K562 (cell line): ENCODE measurements around the gene CBX8. TPM values are rescaled to one million over a fixed set of nuclear protein-coding genes. Genes with fewer than 3 reads are reported as not detected.

Experiments used
- BHLHE40 ChIP-seq: IDR thresholded peaks from 2 replicates; pipeline ENCODE4 v1.6.1; 2011; ENCODE audit warnings: low read length, improper control_type of control experiment
- POLR2G ChIP-seq: fragments of 200-400 bp; formaldehyde crosslinking; IDR thresholded peaks from 2 replicates; pipeline ENCODE4 v1.6.1; 2017; ENCODE audit warnings: low read depth, mild to moderate bottlenecking, antibody characterized with exemption, low read length, moderate library complexity
- RBM25 ChIP-seq: fragments of 200-400 bp; formaldehyde crosslinking; IDR thresholded peaks from 2 replicates; pipeline ENCODE4 v1.6.1; 2018; ENCODE audit warnings: low read length, low read depth, moderate library complexity; ENCODE audit not compliant: severe bottlenecking
- RCOR1 ChIP-seq, 2 experiments: IDR thresholded peaks; 2 replicates each; pipeline ENCODE4 v1.6.1; 2012; ENCODE audit warnings: low read depth in 2 of 2, low read length in 2 of 2, borderline replicate concordance in 1 of 2, improper control_type of control experiment in 1 of 2
- SNIP1 ChIP-seq: fragments of 450-650 bp; IDR thresholded peaks from 2 replicates; pipeline ENCODE4 v1.7.1; 2017; ENCODE audit warnings: low read depth, mild to moderate bottlenecking
- STAG1 ChIP-seq: sonication (generic); formaldehyde crosslinking; IDR thresholded peaks from 2 replicates; pipeline ENCODE4 v1.5.0; 2020; ENCODE audit warnings: missing genetic modification reagents, borderline replicate concordance
- YY1 ChIP-seq, 3 experiments: IDR thresholded peaks; 2 replicates each; pipeline ENCODE4 v1.6.1; 2011; ENCODE audit warnings: low read length in 2 of 3, mild to moderate bottlenecking in 2 of 3, moderate library complexity in 2 of 3, borderline replicate concordance in 1 of 3, control low read depth in 1 of 3, low read depth in 1 of 3; ENCODE audit not compliant: insufficient read depth in 3 of 3, insufficient replicate concordance in 2 of 3, control insufficient read depth in 1 of 3, insufficient read length in 1 of 3; ENCODE audit errors: extremely low read depth in 1 of 3
- ZBTB40 ChIP-seq, 2 experiments: fragments of 450-650 bp in 1 of 2; sonication (generic) in 1 of 2; formaldehyde crosslinking in 1 of 2; IDR thresholded peaks; 2 replicates each; pipeline versions ENCODE4 v1.7.1 to v1.9.0; 2016 to 2022; ENCODE audit warnings: inconsistent platforms in 1 of 2, mild to moderate bottlenecking in 1 of 2, missing genetic modification reagents in 1 of 2
- ZNF384 ChIP-seq: IDR thresholded peaks from 2 replicates; pipeline ENCODE4 v1.6.1; 2012; ENCODE audit warnings: low read depth, low read length, improper control_type of control experiment
- polyA plus RNA-seq, 8 experiments: library from polyadenylated mRNA; depleted of rRNA in 4 of 8; stranded (reverse) in 5 of 8; unstranded in 3 of 8; fragments of >200 nt; fragmentation: Nextera tagmentation in 2 of 8; fragmentation: Illumina TruSeq in 1 of 8; extraction: Ambion mirVana in 2 of 8; extraction: Trizol in 1 of 8; gene quantifications; 2 replicates each; pipeline versions ENCODE4 v1.2.1 to v1.2.3, GENCODE V29; 2011 to 2014; ENCODE audit warnings: inconsistent platforms in 1 of 8, missing spikeins in 1 of 8
- total RNA-seq, 7 experiments: library from RNA; depleted of rRNA in 6 of 7; stranded (reverse); fragments of >200 nt in 6 of 7; fragmentation: Illumina TruSeq in 2 of 7; extraction: Trizol in 2 of 7; gene quantifications; 2 replicates each; pipeline versions ENCODE4 v1.2.1 to v1.2.3, GENCODE V29; 2011 to 2021; ENCODE audit warnings: low replicate concordance in 1 of 7
- TF ChIP-seq, protein P1 (sequence below), 3 experiments: fragments of 200-800 bp in 1 of 3; fragments of 250-450 bp in 1 of 3; fragments of 450-650 bp in 1 of 3; sonication (Bioruptor Pico) in 1 of 3; sonication (Bioruptor generic) in 1 of 3; formaldehyde crosslinking in 1 of 3; IDR thresholded peaks; 2 replicates each; pipeline versions ENCODE4 v1.6.1 to v1.8.0; 2016 to 2022; ENCODE audit warnings: mild to moderate bottlenecking in 2 of 3, missing genetic modification characterization in 2 of 3, missing compliant biosample characterization in 1 of 3, moderate library complexity in 1 of 3

The CBX8 gene
- total and polyA plus RNA-seq, 9 of the 15 experiments (the other 6 are each of a cell fraction or from before 2014, with no cell fraction given): 0.08 to 11.9 (median 2.6) TPM

DNA sequence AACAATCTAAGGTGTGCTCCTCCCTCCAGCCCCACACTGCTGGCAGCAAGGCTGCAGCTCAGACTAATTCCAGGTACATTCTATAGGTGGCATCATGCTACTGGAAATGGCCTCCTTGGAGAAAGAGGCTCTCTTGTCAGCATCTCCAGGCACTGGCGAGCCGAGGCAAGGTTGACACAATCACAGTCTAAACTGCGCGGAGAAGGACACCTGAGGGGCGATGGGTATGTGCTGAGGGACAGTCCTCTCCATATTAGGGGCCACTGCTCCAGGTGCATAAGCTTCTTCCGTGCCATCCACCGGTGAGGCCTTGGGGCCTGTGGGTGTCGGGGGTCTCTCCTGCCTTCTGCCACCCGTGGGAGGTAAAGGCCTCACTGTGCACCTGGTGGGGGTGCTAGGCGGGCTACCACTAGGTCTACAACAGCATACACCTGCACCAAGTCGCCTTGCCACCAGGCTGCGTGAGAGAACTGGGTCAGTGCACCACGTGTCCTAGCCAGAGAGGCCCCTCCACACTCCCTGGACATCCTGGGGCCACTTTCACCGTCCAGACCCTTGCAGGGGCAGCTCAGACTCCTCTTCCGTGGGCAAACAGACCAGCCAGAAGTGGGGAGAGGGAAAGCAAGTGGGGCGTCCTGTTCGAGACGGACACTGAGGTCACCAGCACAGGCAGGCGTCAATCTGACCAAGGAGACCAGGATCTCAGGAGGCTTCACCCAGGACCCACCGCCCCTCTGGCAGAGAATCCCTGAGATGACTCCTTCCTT is 12.1 kb upstream of the CBX8 start (continued):
- no peak for TF ChIP-seq ZBTB40 (IDR thresholded peaks at IDR 0.05)
- TF ChIP-seq ZBTB40 (CRISPR knock-in tag; IDR thresholded peaks at IDR 0.05): no peak
- TF ChIP-seq, protein P1, sequence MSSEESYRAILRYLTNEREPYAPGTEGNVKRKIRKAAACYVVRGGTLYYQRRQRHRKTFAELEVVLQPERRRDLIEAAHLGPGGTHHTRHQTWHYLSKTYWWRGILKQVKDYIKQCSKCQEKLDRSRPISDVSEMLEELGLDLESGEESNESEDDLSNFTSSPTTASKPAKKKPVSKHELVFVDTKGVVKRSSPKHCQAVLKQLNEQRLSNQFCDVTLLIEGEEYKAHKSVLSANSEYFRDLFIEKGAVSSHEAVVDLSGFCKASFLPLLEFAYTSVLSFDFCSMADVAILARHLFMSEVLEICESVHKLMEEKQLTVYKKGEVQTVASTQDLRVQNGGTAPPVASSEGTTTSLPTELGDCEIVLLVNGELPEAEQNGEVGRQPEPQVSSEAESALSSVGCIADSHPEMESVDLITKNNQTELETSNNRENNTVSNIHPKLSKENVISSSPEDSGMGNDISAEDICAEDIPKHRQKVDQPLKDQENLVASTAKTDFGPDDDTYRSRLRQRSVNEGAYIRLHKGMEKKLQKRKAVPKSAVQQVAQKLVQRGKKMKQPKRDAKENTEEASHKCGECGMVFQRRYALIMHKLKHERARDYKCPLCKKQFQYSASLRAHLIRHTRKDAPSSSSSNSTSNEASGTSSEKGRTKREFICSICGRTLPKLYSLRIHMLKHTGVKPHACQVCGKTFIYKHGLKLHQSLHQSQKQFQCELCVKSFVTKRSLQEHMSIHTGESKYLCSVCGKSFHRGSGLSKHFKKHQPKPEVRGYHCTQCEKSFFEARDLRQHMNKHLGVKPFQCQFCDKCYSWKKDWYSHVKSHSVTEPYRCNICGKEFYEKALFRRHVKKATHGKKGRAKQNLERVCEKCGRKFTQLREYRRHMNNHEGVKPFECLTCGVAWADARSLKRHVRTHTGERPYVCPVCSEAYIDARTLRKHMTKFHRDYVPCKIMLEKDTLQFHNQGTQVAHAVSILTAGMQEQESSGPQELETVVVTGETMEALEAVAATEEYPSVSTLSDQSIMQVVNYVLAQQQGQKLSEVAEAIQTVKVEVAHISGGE (CRISPR knock-in tag; IDR thresholded peaks at IDR 0.05): no peak
- TF ChIP-seq STAG1 (CRISPR knock-in tag): peak; percentile 37; the same call in 1 of the 2 replicates
- TF ChIP-seq YY1 (IDR thresholded peaks at IDR 0.05; ENCODE audit: borderline replicate concordance in 1 of 3, control insufficient read depth in 1 of 3, extremely low read depth in 1 of 3, insufficient read depth in 3 of 3, insufficient read length in 1 of 3, insufficient replicate concordance in 2 of 3, low read depth in 1 of 3, low read length in 2 of 3): peak in 1 of 3 experiments; percentile 19
- TF ChIP-seq ZNF384: no peak
- TF ChIP-seq POLR2G: 0 out of 2 replicates have a peak, but pooled peaks have one; percentile 1
- TF ChIP-seq SNIP1: no peak
- TF ChIP-seq BHLHE40: 0 out of 2 replicates have a peak, but pooled peaks have one; percentile 5
- peak in 1 of 2 experiments; percentile 64; a peak in 2 of 4 replicates for TF ChIP-seq RCOR1 (IDR thresholded peaks at IDR 0.05; ENCODE audit: borderline replicate concordance in 1 of 2, low read depth in 2 of 2, low read length in 2 of 2)
- TF ChIP-seq RBM25: no peak
